HG02840 (cell line): ENCODE results near the gene ATF6.
A peak's percentile ranks its signal among the peaks of the same experiment; 100 is the strongest.
"Not testable (repeated sequence)": the region's sequence is repeated elsewhere in the genome, so short reads cannot be mapped to it uniquely, and the experiment has no call there.

ENCODE experiments used
- ATAC-seq: cut with Tn5 transposase; IDR thresholded peaks from one replicate; pipeline ENCODE4 v1.9.1; 2021; ENCODE audit warnings: mild to moderate bottlenecking, moderate library complexity, moderate number of reproducible peaks; ENCODE audit not compliant: unreplicated experiment, low FRiP score

ATF6 gene

GRCh38 chr1:161766102-161766981 lies at the start of gene ATF6:
TSS of gene ATF6 (plus strand) at chr1:161766320. CDS start at chr1:161766361, 41 bp downstream.
- no peak for ATAC-seq

- no peak for ATAC-seq
Observed at GRCh38 chr1:161718559-161719324, 47.4 kb upstream of the ATF6 start.

- no peak for ATAC-seq
Observed at GRCh38 chr1:161719325-161719611, 46.9 kb upstream of the ATF6 start.

DNA sequence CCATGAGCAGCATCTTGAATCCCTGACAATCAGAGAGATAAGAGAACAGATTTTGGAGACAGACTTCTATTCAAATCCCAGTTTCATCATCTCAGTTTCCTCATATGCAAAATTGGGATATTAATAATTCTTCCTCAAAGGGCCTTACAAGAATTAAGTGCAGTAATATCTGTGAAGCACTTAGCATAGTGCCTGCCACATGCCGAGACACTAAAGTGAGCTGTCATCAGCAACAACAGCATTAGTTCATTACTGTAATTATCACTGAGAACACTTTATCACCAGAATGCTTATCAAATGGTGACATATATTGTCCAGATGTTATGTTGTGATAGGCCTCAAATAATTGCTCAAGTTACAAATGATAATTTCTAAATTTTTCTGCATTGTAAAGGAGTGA lies 45.7 kb upstream of the ATF6 start:
- no peak for ATAC-seq

- no peak for ATAC-seq
Observed at GRCh38 chr1:161720956-161721737, 45.0 kb upstream of the ATF6 start, which contains the start of gene FCRLB. TSS of gene FCRLB (plus strand) at chr1:161721544. CDS start at chr1:161722673, 1,129 bp downstream.

DNA sequence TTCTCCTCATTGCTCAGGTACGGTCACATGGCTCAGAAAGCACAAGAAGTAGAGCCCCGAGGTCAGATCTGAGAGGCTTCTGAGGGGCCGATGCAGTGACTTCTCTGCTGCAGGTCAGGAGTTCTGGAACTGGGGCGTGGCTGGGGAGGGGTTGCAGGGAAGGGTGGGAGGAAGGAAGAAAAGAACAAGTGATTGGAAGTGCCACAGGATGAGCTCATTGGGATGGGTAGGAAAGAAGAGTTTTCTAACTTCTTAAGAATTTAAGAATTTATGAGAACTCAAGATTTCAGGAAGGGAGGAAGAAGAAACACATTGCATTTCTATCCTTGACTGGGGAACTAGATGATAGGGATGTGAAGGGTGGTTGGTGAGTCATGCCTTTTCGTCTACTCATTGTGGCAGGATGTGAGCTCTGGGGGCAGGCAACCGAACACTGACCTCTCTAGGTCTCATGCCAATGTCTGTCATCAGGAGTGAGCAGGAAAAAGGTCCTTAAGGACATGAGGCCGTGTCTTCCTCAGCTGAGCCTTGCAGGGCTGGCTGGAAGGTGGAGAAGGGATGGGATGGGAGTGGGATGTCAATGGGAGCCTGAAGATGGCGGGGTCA lies 44.3 kb upstream of the ATF6 start:
- no peak for ATAC-seq

- no peak for ATAC-seq
Observed at GRCh38 chr1:161722406-161722805, 43.7 kb upstream of the ATF6 start.

GRCh38 chr1:161723459-161724141 lies 42.5 kb upstream of the ATF6 start:
- ATAC-seq = no peak

- ATAC-seq = not testable (repeated sequence)
Observed at GRCh38 chr1:161725258-161725907, 40.7 kb upstream of the ATF6 start.

- peak; percentile 19 for ATAC-seq
Observed at GRCh38 chr1:161725908-161726472, 40.1 kb upstream of the ATF6 start.

- ATAC-seq = peak; percentile 45
Observed at GRCh38 chr1:161726473-161727255, 39.5 kb upstream of the ATF6 start.

GRCh38 chr1:161727256-161727924 lies 38.7 kb upstream of the ATF6 start:
- peak; percentile 15 for ATAC-seq

DNA sequence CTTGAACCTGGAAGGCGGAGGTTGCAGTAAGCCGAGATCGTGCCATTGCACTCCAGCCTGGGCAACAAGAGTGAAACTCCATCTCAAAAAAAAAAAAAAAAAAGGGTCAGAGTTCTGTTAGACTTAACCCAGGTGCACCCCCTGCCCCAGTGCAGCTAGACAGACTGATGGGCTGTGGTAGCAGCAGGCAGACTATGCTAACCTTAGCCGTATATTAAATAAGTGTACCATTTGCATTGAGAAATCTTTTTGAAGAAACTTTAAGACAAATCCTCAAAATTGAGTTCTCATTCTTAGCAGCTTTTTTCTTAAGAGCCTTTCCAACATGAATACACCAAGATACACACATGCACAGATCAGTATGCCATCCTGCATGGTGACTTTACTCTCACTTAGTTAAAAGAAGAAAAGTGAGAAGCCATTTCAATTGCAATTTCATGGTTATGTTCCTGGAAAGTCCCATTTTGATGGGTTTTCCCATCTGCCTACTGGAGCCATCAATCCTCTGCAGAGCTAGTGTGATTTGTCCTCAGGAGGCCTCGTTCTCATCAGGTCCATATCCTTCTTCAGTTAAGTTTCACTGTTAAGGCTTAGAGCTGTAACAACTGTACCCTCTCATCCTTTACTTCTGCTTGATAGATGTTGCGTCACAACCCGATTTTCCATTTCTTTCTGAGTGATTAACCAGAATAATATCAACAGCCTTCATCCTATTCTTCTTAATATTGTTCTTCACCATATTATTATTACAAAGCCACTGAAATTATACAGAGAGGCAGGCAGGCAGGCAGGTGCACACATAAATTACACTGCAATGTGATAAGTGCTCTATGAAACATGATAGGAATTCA lies 37.5 kb upstream of the ATF6 start:
- ATAC-seq = no peak

- ATAC-seq = no peak
Observed at GRCh38 chr1:161730050-161730564, 36.0 kb upstream of the ATF6 start.

GRCh38 chr1:161731241-161731640 lies 34.9 kb upstream of the ATF6 start:
- ATAC-seq = no peak

DNA sequence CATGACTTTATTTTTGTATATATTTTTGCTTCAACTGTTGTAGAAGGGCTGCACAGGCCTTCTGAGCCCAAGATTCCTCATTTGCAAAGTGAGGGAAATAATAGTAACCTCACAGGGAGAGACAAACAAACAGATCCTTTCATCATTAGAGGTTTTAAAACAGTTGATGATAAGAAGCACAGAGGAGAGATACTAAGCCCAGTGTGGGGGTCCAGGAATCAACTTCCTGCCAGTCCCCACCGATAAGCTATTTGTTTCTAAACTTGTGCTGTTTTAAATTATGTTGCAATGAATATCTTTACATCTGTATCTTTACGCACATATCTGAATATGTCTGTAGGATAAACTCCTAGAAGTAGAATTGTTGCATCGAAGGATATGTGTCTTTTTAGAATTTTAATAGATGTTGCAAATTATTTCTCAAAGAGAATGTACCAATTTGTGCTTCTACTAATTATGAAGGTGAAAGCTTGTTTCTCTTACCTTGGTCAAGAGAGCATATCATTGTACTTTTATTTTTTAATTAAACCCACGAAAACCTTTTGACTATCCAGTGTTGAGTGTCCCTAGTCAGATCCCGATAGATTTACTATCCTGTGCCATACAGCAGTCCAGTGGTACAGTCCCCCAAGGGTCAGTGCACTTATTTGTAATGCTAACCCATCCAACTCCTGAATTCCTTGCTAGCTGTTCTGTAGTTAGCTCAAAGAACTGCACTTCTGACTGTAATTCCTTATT lies 34.0 kb upstream of the ATF6 start:
- no peak for ATAC-seq
